Endodermal cell (in vitro differentiated cells): ENCODE measurements around the gene ELAVL1. TPM values are rescaled to one million over a fixed set of nuclear protein-coding genes. Genes with fewer than 3 reads are reported as not detected.

Experiments used
- DNase-seq: peaks from one replicate; pipeline ENCODE4 v3.0.0-alpha.2; 2017
- H3K27ac ChIP-seq: 2 replicates; pipeline ENCODE4 v1.5.1; 2013; ENCODE audit warnings: mild to moderate bottlenecking, low read depth, low read length, moderate library complexity
- H3K27me3 ChIP-seq: 2 replicates; pipeline ENCODE4 v1.6.1; 2013; ENCODE audit warnings: mild to moderate bottlenecking, low read length, moderate library complexity; ENCODE audit not compliant: insufficient read depth, control insufficient read depth, poor library complexity, severe bottlenecking
- H3K36me3 ChIP-seq: 2 replicates; pipeline ENCODE4 v1.7.0; 2013; ENCODE audit warnings: mild to moderate bottlenecking, low read length, moderate library complexity; ENCODE audit not compliant: control insufficient read depth, insufficient read depth
- H3K4me1 ChIP-seq: one replicate; pipeline ENCODE4 v1.7.0; 2013; ENCODE audit warnings: low read length; ENCODE audit not compliant: control insufficient read depth, insufficient read depth
- H3K4me3 ChIP-seq: 2 replicates; pipeline ENCODE4 v1.5.1; 2013; ENCODE audit warnings: mild to moderate bottlenecking, low read length, moderate library complexity
- H3K9ac ChIP-seq: 2 replicates; pipeline ENCODE4 v1.6.1; 2013; ENCODE audit warnings: mild to moderate bottlenecking, low read length, moderate library complexity; ENCODE audit not compliant: poor library complexity, severe bottlenecking; ENCODE audit errors: extremely low read depth
- H3K9me3 ChIP-seq: 2 replicates; pipeline ENCODE4 v1.6.1; 2013; ENCODE audit warnings: mild to moderate bottlenecking, low read length, moderate library complexity; ENCODE audit not compliant: control insufficient read depth
- H3K27ac Mint-ChIP-seq: 2 replicates; pipeline ENCODE4 v1.8.0; 2020; ENCODE audit warnings: mixed read lengths
- H3K27me3 Mint-ChIP-seq: 2 replicates; pipeline ENCODE4 v1.8.0; 2021; ENCODE audit warnings: mild to moderate bottlenecking, mixed read lengths; ENCODE audit not compliant: insufficient read depth
- H3K36me3 Mint-ChIP-seq: 2 replicates; pipeline ENCODE4 v1.8.0; 2020; ENCODE audit warnings: low read depth, mixed read lengths
- H3K4me1 Mint-ChIP-seq: 2 replicates; pipeline ENCODE4 v1.8.0; 2020; ENCODE audit warnings: mixed read lengths
- H3K4me3 Mint-ChIP-seq: 2 replicates; pipeline ENCODE4 v1.8.0; 2020; ENCODE audit warnings: mild to moderate bottlenecking, moderate library complexity, mixed read lengths
- H3K9me3 Mint-ChIP-seq: 2 replicates; pipeline ENCODE4 v1.8.0; 2020; ENCODE audit warnings: mild to moderate bottlenecking, mixed read lengths
- CTCF ChIP-seq: fragments of 200-600 bp; sonication (generic); conservative IDR thresholded peaks from 2 replicates; pipeline ENCODE4 v1.5.0; 2021; ENCODE audit warnings: antibody characterized with exemption, mild to moderate bottlenecking
- WGBS, 2 experiments: methylation state at CpG; one replicate each; pipeline versions ENCODE4 v1.1.5 to v1.1.7; 2013; ENCODE audit warnings: missing lambda C conversion rate in 2 of 2, mixed read lengths in 1 of 2; ENCODE audit not compliant: insufficient coverage in 1 of 2, insufficient read length in 1 of 2; 5-methylcytosine and 5-hydroxymethylcytosine counted together
- long read RNA-seq, 4 experiments: library from polyadenylated mRNA in 2 of 4; library from RNA in 1 of 4; library from capped mRNA in 1 of 4; stranded (forward) in 3 of 4; unstranded in 1 of 4; transcript quantifications; one replicate each; pipeline ENCODE4 v2.0.0, GENCODE V29; 2020 to 2021; ENCODE audit warnings: inconsistent platforms in 1 of 4
- polyA plus RNA-seq, 2 experiments: library from polyadenylated mRNA; stranded (reverse); fragments of 50-300 nt; gene quantifications; one replicate each; pipeline ENCODE4 v1.2.3, GENCODE V29; 2013
- total RNA-seq, 2 donors: library from RNA; stranded (reverse); fragmentation: NEBNext Ultra II Directional in 1 of 2; extraction: Animal tissue kit (Norgen Biotek cat#: 25700) in 1 of 2; gene quantifications; 2 replicates in 1 of 2; 3 replicates in 1 of 2; pipeline ENCODE4 v1.2.1, GENCODE V29; 2021

The ELAVL1 gene
- total RNA-seq, result 100 to 1,000 TPM; 123 to 149 TPM
- polyA plus RNA-seq (2013, experiment 1 of 2), result 151 TPM
- 138 TPM for polyA plus RNA-seq (2013, experiment 2 of 2)
- long read RNA-seq, experiment 1, full-length matches to known transcripts, result 47 of 77 reads
- long read RNA-seq, experiment 1, partial matches to known transcripts, result 13 of 77 reads
- long read RNA-seq, experiment 1, other reads (novel, unspliced or antisense), result 17 of 77 reads
- long read RNA-seq, experiment 2, full-length matches to known transcripts, result 380 of 428 reads
- long read RNA-seq, experiment 2, partial matches to known transcripts, result 14 of 428 reads
- long read RNA-seq, experiment 2, other reads (novel, unspliced or antisense), result 34 of 428 reads
- long read RNA-seq, experiment 3, full-length matches to known transcripts, result 337 of 384 reads
- long read RNA-seq, experiment 3, partial matches to known transcripts, result 18 of 384 reads
- long read RNA-seq, experiment 3, other reads (novel, unspliced or antisense), result 29 of 384 reads
- long read RNA-seq, experiment 4, partial matches to known transcripts, result 2 of 4 reads
- long read RNA-seq, experiment 4, other reads (novel, unspliced or antisense), result 2 of 4 reads

GRCh38 chr19:8005534-8006256 is at the start of gene ELAVL1:
Gene ELAVL1 (minus strand): TSS chr19:8005641. CDS start chr19:7991815, 13,826 bp downstream.
- Mint-ChIP-seq H3K9me3 (no peaks in the 10 kb centered on the region), H3K27ac (peak within 1 kb of the TSS; percentile 87), H3K4me1 (peaks cover 27% of the 10 kb centered on the region), H3K4me3 (peak within 1 kb of the TSS; percentile 91), H3K36me3 (peaks cover 10% of the 10 kb centered on the region), H3K27me3 (no peaks in the 10 kb centered on the region)
- WGBS, 2 experiments, result 1% methylated on average over 51 to 97 of the region's 98 CpGs
- peak; percentile 94 for DNase-seq
- no peaks in the 10 kb centered on the region for H3K27me3 ChIP-seq
- peaks cover 3% of the 10 kb centered on the region for H3K4me1 ChIP-seq
- H3K9ac ChIP-seq, result peak within 1 kb of the TSS; percentile 83
- TF ChIP-seq CTCF, result no peak
- peak within 1 kb of the TSS; percentile 98 for H3K4me3 ChIP-seq
- no peaks in the 10 kb centered on the region for H3K9me3 ChIP-seq
- H3K36me3 ChIP-seq, result peaks cover 12% of the 10 kb centered on the region
- peak within 1 kb of the TSS; percentile 87 for H3K27ac ChIP-seq

DNA sequence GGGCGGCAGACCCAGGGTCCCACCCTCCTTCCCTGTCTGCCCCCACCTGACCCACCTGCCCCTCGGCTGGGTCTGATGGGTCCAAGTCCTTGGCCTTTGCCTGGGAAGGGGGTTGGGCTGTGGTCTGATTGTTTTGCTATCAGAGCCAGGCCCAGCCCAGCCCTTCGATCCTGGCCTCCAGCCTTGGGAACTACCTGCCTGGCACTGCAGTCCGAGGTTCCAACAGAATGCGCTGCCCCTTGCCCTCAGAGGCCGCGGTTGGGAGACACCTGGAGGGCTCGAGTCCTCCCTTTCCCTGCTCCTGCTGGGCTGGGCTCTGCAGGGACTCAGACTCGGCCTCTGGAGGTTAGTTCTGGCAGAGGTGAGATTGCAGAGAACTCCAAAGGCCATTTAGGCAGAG is 48.7 kb upstream of the ELAVL1 start:
- H3K4me3 ChIP-seq, result no peak overlapping the region
- H3K4me1 ChIP-seq, result no peaks in the 10 kb centered on the region

More for the DNA sequence above, 48.7 kb upstream of the ELAVL1 start:
- no peak overlapping the region for H3K9ac ChIP-seq
- DNase-seq, result peak; percentile 72
- H3K36me3 ChIP-seq, result no peaks in the 10 kb centered on the region
- H3K27me3 ChIP-seq, result peaks cover 11% of the 10 kb centered on the region
- no peak overlapping the region for H3K27ac ChIP-seq
- H3K27ac Mint-ChIP-seq, result no peak overlapping the region
- H3K27me3 Mint-ChIP-seq, result peaks cover 18% of the 10 kb centered on the region
- no peaks in the 10 kb centered on the region for H3K36me3 Mint-ChIP-seq
- H3K4me1 Mint-ChIP-seq, result peaks cover 13% of the 10 kb centered on the region
- H3K9me3 Mint-ChIP-seq, result no peaks in the 10 kb centered on the region
- no peak for TF ChIP-seq CTCF
- no peak overlapping the region for H3K4me3 Mint-ChIP-seq
- H3K9me3 ChIP-seq, result no peaks in the 10 kb centered on the region
- 75 to 88% methylated on average over 7 to 9 of the region's 9 CpGs for WGBS, 2 experiments
